VCaP (cell line): ENCODE measurements around the gene SURF1.

Experiments
- H3K27ac ChIP-seq: fragments of 450-650 bp; 2 replicates; pipeline ENCODE4 v1.5.1; 2017
- TF ChIP-seq, protein P1 (sequence below): fragments of 450-650 bp; conservative IDR thresholded peaks from 2 replicates; pipeline ENCODE4 v1.5.1; 2017; ENCODE audit warnings: mild to moderate bottlenecking, moderate library complexity

Gene SURF1

DNA sequence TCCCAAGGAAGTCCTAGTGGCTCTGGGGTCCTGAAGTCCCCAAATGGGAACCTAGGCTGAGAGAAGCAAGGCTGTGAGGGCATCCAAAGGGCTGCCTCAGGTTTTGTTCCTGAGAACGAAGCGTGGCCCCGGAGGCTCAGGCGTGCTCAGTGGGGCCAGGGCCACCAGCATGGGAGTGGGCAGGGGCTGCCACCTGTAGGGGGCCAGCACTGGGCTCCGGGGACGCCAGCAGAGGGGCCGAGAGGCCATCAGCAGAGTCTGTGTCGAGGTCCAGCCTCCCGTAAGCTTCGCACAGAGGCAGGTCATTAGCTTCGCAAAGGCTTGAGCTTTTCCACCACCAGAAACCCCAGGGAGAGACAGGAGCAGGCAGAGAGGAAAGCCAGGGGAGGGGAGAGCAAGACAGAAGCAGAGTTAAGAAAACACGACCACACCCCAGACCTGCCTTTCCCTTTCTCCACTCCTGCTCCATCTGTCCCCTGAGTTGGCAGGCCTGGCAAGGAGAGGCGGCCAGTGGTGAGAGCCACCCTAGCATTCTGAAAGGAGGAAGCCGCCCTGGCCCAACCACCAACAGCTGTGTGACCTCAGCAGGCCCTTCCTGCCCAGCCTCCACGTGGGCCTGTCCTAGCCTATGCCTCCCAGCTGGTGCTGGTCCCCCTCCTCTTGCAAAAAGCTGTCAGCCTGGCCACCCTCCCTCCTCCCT, 14.8 kb downstream of the SURF1 start:
- H3K27ac ChIP-seq = no peak overlapping the region; the same call in 1 of the 2 replicates
- TF ChIP-seq, protein P1, sequence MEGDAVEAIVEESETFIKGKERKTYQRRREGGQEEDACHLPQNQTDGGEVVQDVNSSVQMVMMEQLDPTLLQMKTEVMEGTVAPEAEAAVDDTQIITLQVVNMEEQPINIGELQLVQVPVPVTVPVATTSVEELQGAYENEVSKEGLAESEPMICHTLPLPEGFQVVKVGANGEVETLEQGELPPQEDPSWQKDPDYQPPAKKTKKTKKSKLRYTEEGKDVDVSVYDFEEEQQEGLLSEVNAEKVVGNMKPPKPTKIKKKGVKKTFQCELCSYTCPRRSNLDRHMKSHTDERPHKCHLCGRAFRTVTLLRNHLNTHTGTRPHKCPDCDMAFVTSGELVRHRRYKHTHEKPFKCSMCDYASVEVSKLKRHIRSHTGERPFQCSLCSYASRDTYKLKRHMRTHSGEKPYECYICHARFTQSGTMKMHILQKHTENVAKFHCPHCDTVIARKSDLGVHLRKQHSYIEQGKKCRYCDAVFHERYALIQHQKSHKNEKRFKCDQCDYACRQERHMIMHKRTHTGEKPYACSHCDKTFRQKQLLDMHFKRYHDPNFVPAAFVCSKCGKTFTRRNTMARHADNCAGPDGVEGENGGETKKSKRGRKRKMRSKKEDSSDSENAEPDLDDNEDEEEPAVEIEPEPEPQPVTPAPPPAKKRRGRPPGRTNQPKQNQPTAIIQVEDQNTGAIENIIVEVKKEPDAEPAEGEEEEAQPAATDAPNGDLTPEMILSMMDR = no peak

DNA sequence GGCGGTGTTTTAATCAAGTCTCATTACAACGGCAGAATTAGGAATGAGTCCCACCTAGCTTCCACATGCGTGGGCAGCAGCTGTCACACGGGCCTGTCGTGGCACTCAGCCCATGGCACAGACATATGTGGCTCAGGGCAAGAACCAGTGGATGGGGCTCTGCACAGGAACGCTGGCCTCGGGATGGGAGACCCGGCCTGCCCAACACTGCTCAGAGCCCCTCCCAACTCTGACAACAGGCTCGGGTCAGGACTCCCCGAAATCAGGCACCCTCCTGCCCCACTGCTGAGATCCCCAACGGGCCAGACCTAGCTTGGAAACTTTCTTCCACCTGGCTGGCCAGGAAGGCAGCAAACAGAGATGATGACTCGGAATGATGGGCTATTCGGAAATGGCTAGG, 15.4 kb downstream of the SURF1 start:
- TF ChIP-seq, protein P1 = no peak

DNA sequence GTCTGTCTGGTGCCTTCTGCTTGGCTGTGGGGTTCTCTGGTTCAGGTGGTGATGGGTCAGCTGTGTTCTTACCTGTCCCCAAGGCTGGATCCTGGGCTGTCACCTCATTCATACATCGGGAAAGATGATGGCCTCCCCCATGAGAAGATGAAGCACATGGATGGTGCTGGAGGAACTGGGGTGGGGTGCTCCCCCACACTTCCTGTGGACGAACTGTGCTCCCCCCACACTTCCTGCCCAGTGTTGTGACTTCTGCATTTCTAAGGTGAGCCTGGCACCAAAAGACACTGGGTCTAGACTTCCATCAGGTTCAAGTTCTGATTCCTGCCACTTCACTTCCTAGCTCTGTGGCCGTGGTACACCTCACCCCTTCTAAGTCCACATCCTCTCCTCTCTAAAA, 16.0 kb downstream of the SURF1 start:
- TF ChIP-seq, protein P1 = no peak
- H3K27ac ChIP-seq = no peak overlapping the region

More for the DNA sequence above, 15.4 kb downstream of the SURF1 start:
- H3K27ac ChIP-seq = no peak overlapping the region

DNA sequence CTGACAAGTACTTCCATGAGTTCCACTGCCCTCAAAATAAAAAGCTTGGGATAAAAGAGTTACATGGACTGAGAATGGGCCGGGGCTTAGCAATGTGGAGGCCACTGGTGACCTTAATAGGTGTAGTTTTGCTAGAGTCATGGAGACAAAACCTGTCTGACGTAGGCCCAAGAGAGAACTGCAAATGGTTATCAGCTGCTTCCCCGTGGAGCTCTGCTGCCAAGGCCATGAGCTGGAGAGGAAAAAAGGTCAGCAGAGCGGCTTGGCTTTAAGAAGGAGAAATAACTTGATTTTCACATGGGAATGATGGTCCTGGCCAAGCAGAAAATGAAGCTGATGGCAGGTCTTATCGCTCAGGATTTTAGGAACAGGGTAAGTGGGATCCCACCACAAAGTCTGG, 16.6 kb downstream of the SURF1 start:
- no peak overlapping the region for H3K27ac ChIP-seq
- TF ChIP-seq, protein P1 = no peak

DNA sequence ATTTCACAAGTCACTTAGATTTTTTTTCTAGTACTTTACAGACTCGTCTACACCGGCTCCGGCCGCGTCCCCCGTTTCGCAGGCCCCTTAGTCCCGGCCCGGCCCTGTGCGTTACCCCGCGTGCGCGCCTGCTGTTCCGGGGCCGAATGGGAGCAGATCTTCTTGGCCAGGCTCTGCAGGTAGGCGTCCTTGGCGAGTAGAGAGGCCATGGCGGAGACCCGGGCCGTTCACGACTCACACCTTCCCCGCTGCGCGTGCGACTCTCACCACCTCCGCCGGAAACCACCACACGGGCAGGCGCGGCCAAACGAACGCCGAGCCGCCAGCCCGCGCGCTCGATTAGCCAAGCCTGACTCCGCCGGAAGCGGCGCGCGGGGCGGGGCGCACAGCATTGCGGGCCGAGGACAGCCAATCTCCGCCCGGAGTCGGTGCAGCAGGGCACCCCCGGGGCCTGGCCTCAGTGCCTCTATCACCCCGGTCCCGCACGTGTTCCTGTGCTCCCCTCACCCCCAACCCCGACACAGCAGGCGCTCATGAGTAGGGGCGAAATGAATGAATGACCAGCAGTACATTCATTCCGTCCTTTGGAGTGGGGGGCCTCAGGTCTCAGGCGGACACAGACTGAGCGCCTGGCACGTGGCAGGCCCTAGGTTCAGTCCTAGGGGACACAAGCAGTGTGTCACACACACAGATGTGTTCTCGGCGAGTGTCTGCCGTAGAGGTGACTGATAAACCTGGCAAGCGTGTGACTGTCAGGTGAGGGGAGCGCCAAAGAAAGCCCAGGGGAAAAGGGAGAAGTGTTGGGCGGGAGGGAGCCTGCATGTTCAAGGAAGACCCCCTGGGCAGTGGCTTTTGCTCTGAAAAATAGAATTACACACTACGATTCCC, 20.1 kb downstream of the SURF1 start, which contains the start of gene SURF6:
TSS of gene SURF6 (minus strand) at position 265 of the 888 bp plus-strand sequence. CDS start at position 209, 56 bp downstream.
- TF ChIP-seq, protein P1 = no peak
- H3K27ac ChIP-seq = peak within 1 kb of the TSS; percentile 96

DNA sequence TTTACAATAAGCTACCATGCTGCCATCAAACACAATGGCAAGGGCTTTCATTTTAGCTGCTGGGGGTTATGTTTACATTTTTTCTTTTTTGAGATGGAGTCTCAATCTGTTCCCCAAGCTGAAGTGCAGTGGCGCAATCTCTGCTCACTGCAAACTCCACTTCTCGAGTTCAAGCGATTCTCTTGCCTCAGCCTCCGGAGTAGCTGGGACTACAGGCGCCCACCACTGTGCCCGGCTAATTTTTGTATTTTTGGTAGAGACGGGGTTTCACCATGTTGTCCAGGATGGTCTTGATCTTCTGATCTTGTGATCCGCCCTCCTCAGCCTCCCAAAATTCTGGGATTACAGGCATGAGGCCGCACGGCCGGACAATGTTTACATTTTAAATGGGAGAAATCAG, 21.4 kb downstream of the SURF1 start:
- peak overlapping the region; percentile 96 for H3K27ac ChIP-seq

DNA sequence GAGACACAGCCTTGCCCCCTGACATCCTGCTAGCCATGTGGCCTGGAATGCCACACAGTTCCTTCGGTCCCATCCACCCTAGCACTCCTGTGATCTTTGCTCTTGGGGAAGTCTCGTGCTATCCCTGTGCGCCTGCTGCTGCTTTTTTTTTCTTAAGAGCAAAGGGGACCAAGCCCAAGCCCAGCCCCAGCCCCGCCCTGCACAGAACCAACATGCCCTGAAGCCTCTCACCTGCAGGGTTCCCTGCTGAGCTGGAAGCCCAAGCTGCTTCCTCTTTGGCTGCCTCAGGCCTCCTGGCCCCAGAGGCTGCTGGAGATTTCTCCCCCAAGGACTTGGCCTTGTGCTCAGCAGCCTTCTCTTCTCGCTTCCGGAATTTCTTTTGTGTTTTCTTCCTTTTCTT, 22.1 kb downstream of the SURF1 start:
- H3K27ac ChIP-seq = peak overlapping the region; percentile 96; the same call in 1 of the 2 replicates
- TF ChIP-seq, protein P1 = no peak
